SK-N-MC (cell line): ENCODE results near the gene ZBTB46.

Experiments
- EZH2 ChIP-seq: fragments of 200-600 bp; sonication (generic); IDR thresholded peaks from one replicate; pipeline ENCODE4 v1.6.1; 2017; ENCODE audit warnings: antibody characterized with exemption
- FOXP2 ChIP-seq: optimal IDR thresholded peaks from 2 replicates; pipeline ENCODE3; 2011; ENCODE audit warnings: mild to moderate bottlenecking, moderate library complexity; ENCODE audit not compliant: insufficient read depth; ENCODE audit errors: extremely low read length, control extremely low read depth
- POLR2AphosphoS5 ChIP-seq: IDR thresholded peaks from 2 replicates; pipeline ENCODE4 v1.6.1; 2012; ENCODE audit warnings: mild to moderate bottlenecking, low read depth, low read length, borderline replicate concordance

- no peak for TF ChIP-seq EZH2
- TF ChIP-seq POLR2AphosphoS5: no peak
- no peak for TF ChIP-seq FOXP2
Observed at GRCh38 chr20:63847237-63848002, 16.4 kb upstream of the ZBTB46 start.
